CD14-positive monocyte (primary cell): Measurements from ENCODE around the gene COX11. TPM values are rescaled to one million over a fixed set of nuclear protein-coding genes. Genes with fewer than 3 reads are reported as not detected.
A peak's percentile ranks its signal among the peaks of the same experiment; 100 is the strongest.

ENCODE experiments used
- DNase-seq, 3 donors: peaks; one replicate each; pipeline ENCODE4 v3.0.0-alpha.2; 2011 to 2022
- H2AFZ ChIP-seq: 2 replicates; pipeline ENCODE4 v1.6.0; 2012; ENCODE audit warnings: mild to moderate bottlenecking, low read depth, low read length, inconsistent platforms; ENCODE audit not compliant: insufficient read depth, poor library complexity, severe bottlenecking
- H3K27ac ChIP-seq, 2 donors: 1 replicate in 1 of 2; 2 replicates in 1 of 2; pipeline ENCODE4 v1.5.1; 2012 to 2013; ENCODE audit warnings: low read length in 2 of 2, control low read depth in 1 of 2, inconsistent platforms in 1 of 2, low read depth in 1 of 2, mild to moderate bottlenecking in 1 of 2
- H3K27me3 ChIP-seq, 2 donors: one replicate each; pipeline versions ENCODE4 v1.6.0 to v1.6.1; 2011 to 2013; ENCODE audit warnings: low read length in 2 of 2; ENCODE audit not compliant: control insufficient read depth in 2 of 2, insufficient read depth in 2 of 2
- H3K36me3 ChIP-seq, 2 donors: replicated peaks in 1 of 2; 1 replicate in 1 of 2; 2 replicates in 1 of 2; pipeline versions ENCODE4 v1.5.1 to v1.6.1; 2012 to 2013; ENCODE audit warnings: low read length in 2 of 2, control low read depth in 1 of 2, inconsistent platforms in 1 of 2, mild to moderate bottlenecking in 1 of 2; ENCODE audit not compliant: insufficient read depth in 2 of 2, control insufficient read depth in 1 of 2
- H3K4me1 ChIP-seq, 2 donors: 1 replicate in 1 of 2; 2 replicates in 1 of 2; pipeline versions ENCODE4 v1.5.1 to v1.6.1; 2012 to 2013; ENCODE audit warnings: low read length in 2 of 2, control low read depth in 1 of 2, inconsistent platforms in 1 of 2, mild to moderate bottlenecking in 1 of 2, moderate library complexity in 1 of 2; ENCODE audit not compliant: insufficient read depth in 2 of 2, control insufficient read depth in 1 of 2
- H3K4me2 ChIP-seq: replicated peaks from 2 replicates; pipeline ENCODE3; 2012; ENCODE audit warnings: low read length, moderate library complexity, mild to moderate bottlenecking; ENCODE audit not compliant: poor library complexity, severe bottlenecking; ENCODE audit errors: extremely low read depth
- H3K4me3 ChIP-seq, 3 experiments: fragments of 200-600 bp in 1 of 3; sonication (generic) in 1 of 3; replicated peaks in 1 of 3; 1 replicate in 2 of 3; 2 replicates in 1 of 3; pipeline ENCODE4 v1.5.1; 2011 to 2013; ENCODE audit warnings: low read length in 3 of 3, mild to moderate bottlenecking in 3 of 3, control low read depth in 2 of 3, low read depth in 2 of 3, inconsistent platforms in 1 of 3, moderate library complexity in 1 of 3
- H3K79me2 ChIP-seq: 2 replicates; pipeline ENCODE4 v1.6.0; 2012; ENCODE audit warnings: mild to moderate bottlenecking, control low read depth, inconsistent platforms, low read length, moderate library complexity; ENCODE audit not compliant: insufficient read depth
- H3K9ac ChIP-seq: 2 replicates; pipeline ENCODE4 v1.6.0; 2017; ENCODE audit warnings: low read length, mild to moderate bottlenecking; ENCODE audit not compliant: insufficient read depth, poor library complexity, severe bottlenecking
- H3K9me3 ChIP-seq, 2 donors: replicated peaks in 1 of 2; 1 replicate in 1 of 2; 2 replicates in 1 of 2; pipeline versions ENCODE4 v1.5.1 to v1.6.1; 2012 to 2013; ENCODE audit warnings: low read length in 2 of 2, control low read depth in 1 of 2; ENCODE audit not compliant: control insufficient read depth in 1 of 2, insufficient read depth in 1 of 2
- H4K20me1 ChIP-seq: 2 replicates; pipeline ENCODE4 v1.6.0; 2012; ENCODE audit warnings: mild to moderate bottlenecking, low read length, control low read depth, moderate library complexity; ENCODE audit not compliant: insufficient read depth
- H3K27ac Mint-ChIP-seq, 7 donors: one replicate each; pipeline ENCODE4 v1.8.0; 2020; ENCODE audit warnings: mild to moderate bottlenecking in 7 of 7, mixed read lengths in 7 of 7, moderate library complexity in 6 of 7, inconsistent platforms in 2 of 7
- H3K27me3 Mint-ChIP-seq, 3 donors: one replicate each; pipeline ENCODE4 v1.8.0; 2021 to 2022; ENCODE audit warnings: low read depth in 3 of 3, mild to moderate bottlenecking in 3 of 3, mixed read lengths in 3 of 3, moderate library complexity in 3 of 3, inconsistent platforms in 1 of 3
- H3K36me3 Mint-ChIP-seq, 2 donors: one replicate each; pipeline ENCODE4 v1.8.0; 2020; ENCODE audit warnings: mixed read lengths in 2 of 2, inconsistent platforms in 1 of 2, mild to moderate bottlenecking in 1 of 2
- H3K4me1 Mint-ChIP-seq: one replicate; pipeline ENCODE4 v1.8.0; 2020; ENCODE audit warnings: mild to moderate bottlenecking, mixed read lengths
- H3K4me3 Mint-ChIP-seq, 2 donors: one replicate each; pipeline ENCODE4 v1.8.0; 2020; ENCODE audit warnings: mild to moderate bottlenecking in 2 of 2, mixed read lengths in 2 of 2, moderate library complexity in 1 of 2
- H3K9me3 Mint-ChIP-seq, 7 donors: one replicate each; pipeline ENCODE4 v1.8.0; 2020 to 2022; ENCODE audit warnings: mixed read lengths in 7 of 7, mild to moderate bottlenecking in 6 of 7, moderate library complexity in 6 of 7, inconsistent platforms in 2 of 7
- CTCF ChIP-seq: fragments of 200-600 bp; IDR thresholded peaks from one replicate; pipeline ENCODE4 v1.8.0; 2022; ENCODE audit warnings: antibody characterized with exemption, mild to moderate bottlenecking
- WGBS: methylation state at CpG from one replicate; pipeline ENCODE4 v1.1.5; 2013; ENCODE audit warnings: missing lambda C conversion rate; ENCODE audit not compliant: insufficient coverage; 5-methylcytosine and 5-hydroxymethylcytosine counted together
- intact Hi-C, 2 donors: fragments of 100-400 bp; cut with micrococcal nuclease; formaldehyde crosslinking; loops; one replicate each; pipeline versions ENCODE4 v1.15.0 to v1.15.1; 2023
- polyA plus RNA-seq, 3 donors: library from polyadenylated mRNA; depleted of rRNA in 1 of 3; unstranded in 2 of 3; stranded (reverse) in 1 of 3; fragments of 300-500 nt in 2 of 3; fragments of >200 nt in 1 of 3; fragmentation: Illumina TruSeq in 2 of 3; gene quantifications; 1 replicate in 2 of 3; 2 replicates in 1 of 3; pipeline ENCODE4 v1.2.3, GENCODE V29; 2012 to 2021

Gene COX11
- polyA plus RNA-seq, 3 donors = 13.2 to 24.8 (median 14.7) TPM

DNA sequence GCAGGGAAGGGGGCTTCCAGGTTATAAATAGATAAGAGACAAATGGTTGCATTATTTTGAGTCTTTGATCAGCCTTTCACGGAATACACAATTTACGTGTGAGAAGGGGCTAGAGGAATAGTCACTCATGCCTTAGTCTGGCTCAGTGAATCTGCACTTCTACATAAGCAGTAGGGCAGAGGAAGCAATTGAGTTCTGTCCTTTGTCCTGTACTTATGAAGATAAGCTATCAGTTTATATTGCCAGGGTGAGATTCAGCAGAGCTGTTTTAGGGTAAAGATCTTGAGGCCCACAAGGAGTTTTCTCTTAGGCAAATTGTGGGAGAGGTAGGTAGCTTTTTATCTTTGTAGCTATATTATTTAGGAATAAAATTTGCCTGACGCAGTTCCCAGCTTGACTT, 34.5 kb downstream of the COX11 start:
- H3K27me3 ChIP-seq = no peaks in the 10 kb centered on the region
- Mint-ChIP-seq H3K4me1 (peaks cover under 1% of the 10 kb centered on the region), H3K36me3 (no peaks in the 10 kb centered on the region), H3K4me3 (no peak overlapping the region), H3K27ac (no peak overlapping the region), H3K27me3 (no peaks in the 10 kb centered on the region), H3K9me3 (no peaks in the 10 kb centered on the region)
- no peak overlapping the region for H3K27ac ChIP-seq
- WGBS = 100% methylated on average over 2 of the region's 3 CpGs
- no peaks in the 10 kb centered on the region for H3K79me2 ChIP-seq
- DNase-seq = no peak
- H3K4me3 ChIP-seq = no peak overlapping the region
- H3K9me3 ChIP-seq = no peaks in the 10 kb centered on the region
- no peak overlapping the region for H2AFZ ChIP-seq
- no peak overlapping the region for H3K9ac ChIP-seq
- no peaks in the 10 kb centered on the region for H3K36me3 ChIP-seq
- no peak for TF ChIP-seq CTCF
- H3K4me1 ChIP-seq = no peaks in the 10 kb centered on the region
- no peak overlapping the region for H3K4me2 ChIP-seq
- no peaks in the 10 kb centered on the region for H4K20me1 ChIP-seq
- intact Hi-C loops = no loop called here

- Mint-ChIP-seq H3K27ac (peak overlapping the region in 1 of 7 donors; percentile 51), H3K4me3 (no peak overlapping the region), H3K4me1 (peaks cover 3% of the 10 kb centered on the region), H3K36me3 (no peaks in the 10 kb centered on the region), H3K27me3 (no peaks in the 10 kb centered on the region), H3K9me3 (no peaks in the 10 kb centered on the region)
- Histone ChIP-seq H2AFZ (no peak overlapping the region), H3K79me2 (no peaks in the 10 kb centered on the region), H3K4me2 (no peak overlapping the region), H3K9ac (no peak overlapping the region), H3K36me3 (no peaks in the 10 kb centered on the region), H3K27ac (no peak overlapping the region), H4K20me1 (no peaks in the 10 kb centered on the region), H3K4me1 (no peaks in the 10 kb centered on the region), H3K27me3 (no peaks in the 10 kb centered on the region), H3K4me3 (no peak overlapping the region), H3K9me3 (no peaks in the 10 kb centered on the region)
- no peak for DNase-seq
- no peak for TF ChIP-seq CTCF
- intact Hi-C loops = no loop called here
- no CpG with 5 or more reads among the region's 1 CpG for WGBS
Observed at GRCh38 chr17:54932711-54933110, 35.7 kb downstream of the COX11 start.
